ENCODE data around the gene CLCN1.

Gene CLCN1

GRCh38 chr7:143343596-143343995 lies 27.7 kb downstream of the CLCN1 start:
- DNase-seq (ENCODE audit: low read depth) = no peak
- TF ChIP-seq CTCF (IDR thresholded peaks at IDR 0.05; ENCODE audit: control insufficient read depth, extremely low read depth, insufficient read depth) = no peak

GRCh38 chr7:143345428-143345900 lies 29.6 kb downstream of the CLCN1 start:
- TF ChIP-seq CTCF (IDR thresholded peaks at IDR 0.05; ENCODE audit: control insufficient read depth, extremely low read depth, insufficient read depth) = no peak
- DNase-seq (ENCODE audit: low read depth) = no peak
- no peak overlapping the region for H3K4me3 ChIP-seq (ENCODE audit: low read depth, low read length)

More at GRCh38 chr7:143343596-143343995, 27.7 kb downstream of the CLCN1 start:
- H3K4me3 ChIP-seq (ENCODE audit: low read depth, low read length) = no peak overlapping the region

GRCh38 chr7:143346018-143346417 lies 30.1 kb downstream of the CLCN1 start:
- H3K4me3 ChIP-seq (ENCODE audit: low read depth, low read length) = no peak overlapping the region
- DNase-seq (ENCODE audit: low read depth) = no peak
- no peak for TF ChIP-seq CTCF (IDR thresholded peaks at IDR 0.05; ENCODE audit: control insufficient read depth, extremely low read depth, insufficient read depth)

GRCh38 chr7:143347950-143348349 lies 32.0 kb downstream of the CLCN1 start:
- no peak for DNase-seq (ENCODE audit: low read depth)
- no peak overlapping the region for H3K4me3 ChIP-seq (ENCODE audit: low read depth, low read length)
- TF ChIP-seq CTCF (IDR thresholded peaks at IDR 0.05; ENCODE audit: control insufficient read depth, extremely low read depth, insufficient read depth) = no peak

GRCh38 chr7:143351060-143351459 lies 35.1 kb downstream of the CLCN1 start:
- H3K4me3 ChIP-seq (ENCODE audit: low read depth, low read length) = no peak overlapping the region
- no peak for TF ChIP-seq CTCF (IDR thresholded peaks at IDR 0.05; ENCODE audit: control insufficient read depth, extremely low read depth, insufficient read depth)

GRCh38 chr7:143351574-143351973 lies 35.7 kb downstream of the CLCN1 start:
- TF ChIP-seq CTCF (IDR thresholded peaks at IDR 0.05; ENCODE audit: control insufficient read depth, extremely low read depth, insufficient read depth) = no peak
- no peak for DNase-seq (ENCODE audit: low read depth)

More at GRCh38 chr7:143351060-143351459, 35.1 kb downstream of the CLCN1 start:
- no peak for DNase-seq (ENCODE audit: low read depth)

GRCh38 chr7:143352531-143353002 lies 36.7 kb downstream of the CLCN1 start:
- no peak for TF ChIP-seq CTCF (IDR thresholded peaks at IDR 0.05; ENCODE audit: control insufficient read depth, extremely low read depth, insufficient read depth)
- no peak for DNase-seq (ENCODE audit: low read depth)
- no peak overlapping the region for H3K4me3 ChIP-seq (ENCODE audit: low read depth, low read length)

More at GRCh38 chr7:143351574-143351973, 35.7 kb downstream of the CLCN1 start:
- H3K4me3 ChIP-seq (ENCODE audit: low read depth, low read length) = no peak overlapping the region

All from LNCaP clone FGC (cell line).